GM12801 (cell line): ENCODE data around the gene SF3B5.

Experiments used
- TF ChIP-seq, protein P1 (sequence below): IDR thresholded peaks from one replicate; pipeline ENCODE4 v1.5.1; 2011; ENCODE audit warnings: control low read depth; ENCODE audit not compliant: insufficient read length; ENCODE audit errors: extremely low read depth

SF3B5 gene

DNA sequence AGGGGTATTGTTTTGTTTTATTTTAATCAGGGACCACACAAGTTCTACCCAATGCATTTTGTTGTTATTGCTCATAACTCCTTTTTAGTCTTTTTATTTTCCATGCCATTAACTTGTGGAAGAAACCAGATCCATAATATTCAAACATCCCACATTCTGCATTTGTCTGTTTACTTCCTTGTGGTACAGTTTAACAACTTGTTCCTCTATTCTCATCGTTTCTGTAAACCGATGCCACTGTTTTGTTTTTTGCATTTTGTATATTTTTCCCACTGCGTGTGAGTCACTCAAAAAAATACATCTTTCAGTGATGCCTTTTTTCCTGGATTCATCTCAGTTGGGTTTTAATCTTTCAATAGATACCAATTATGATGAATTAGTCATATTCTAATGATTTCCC is 22.3 kb downstream of the SF3B5 start:
- TF ChIP-seq, protein P1, sequence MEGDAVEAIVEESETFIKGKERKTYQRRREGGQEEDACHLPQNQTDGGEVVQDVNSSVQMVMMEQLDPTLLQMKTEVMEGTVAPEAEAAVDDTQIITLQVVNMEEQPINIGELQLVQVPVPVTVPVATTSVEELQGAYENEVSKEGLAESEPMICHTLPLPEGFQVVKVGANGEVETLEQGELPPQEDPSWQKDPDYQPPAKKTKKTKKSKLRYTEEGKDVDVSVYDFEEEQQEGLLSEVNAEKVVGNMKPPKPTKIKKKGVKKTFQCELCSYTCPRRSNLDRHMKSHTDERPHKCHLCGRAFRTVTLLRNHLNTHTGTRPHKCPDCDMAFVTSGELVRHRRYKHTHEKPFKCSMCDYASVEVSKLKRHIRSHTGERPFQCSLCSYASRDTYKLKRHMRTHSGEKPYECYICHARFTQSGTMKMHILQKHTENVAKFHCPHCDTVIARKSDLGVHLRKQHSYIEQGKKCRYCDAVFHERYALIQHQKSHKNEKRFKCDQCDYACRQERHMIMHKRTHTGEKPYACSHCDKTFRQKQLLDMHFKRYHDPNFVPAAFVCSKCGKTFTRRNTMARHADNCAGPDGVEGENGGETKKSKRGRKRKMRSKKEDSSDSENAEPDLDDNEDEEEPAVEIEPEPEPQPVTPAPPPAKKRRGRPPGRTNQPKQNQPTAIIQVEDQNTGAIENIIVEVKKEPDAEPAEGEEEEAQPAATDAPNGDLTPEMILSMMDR: no peak

DNA sequence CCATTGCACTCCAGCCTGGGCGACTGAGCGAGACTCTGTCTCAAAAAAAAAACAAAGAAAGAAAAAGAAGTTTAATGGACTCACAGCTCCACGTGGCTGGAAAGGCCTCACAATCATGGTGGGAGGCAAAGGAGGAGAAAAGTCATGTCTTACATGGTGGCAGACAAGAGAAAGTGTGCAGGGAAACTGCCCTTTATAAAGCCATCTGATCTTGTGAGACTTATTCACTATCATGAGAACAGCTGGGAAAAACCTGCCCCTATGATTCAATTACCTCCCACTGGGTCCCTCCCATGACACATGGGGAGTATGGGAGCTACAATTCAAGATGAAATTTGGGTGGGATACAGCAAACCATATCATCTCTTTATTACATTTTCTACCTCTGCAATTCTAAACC is 25.9 kb downstream of the SF3B5 start:
- TF ChIP-seq, protein P1: no peak

DNA sequence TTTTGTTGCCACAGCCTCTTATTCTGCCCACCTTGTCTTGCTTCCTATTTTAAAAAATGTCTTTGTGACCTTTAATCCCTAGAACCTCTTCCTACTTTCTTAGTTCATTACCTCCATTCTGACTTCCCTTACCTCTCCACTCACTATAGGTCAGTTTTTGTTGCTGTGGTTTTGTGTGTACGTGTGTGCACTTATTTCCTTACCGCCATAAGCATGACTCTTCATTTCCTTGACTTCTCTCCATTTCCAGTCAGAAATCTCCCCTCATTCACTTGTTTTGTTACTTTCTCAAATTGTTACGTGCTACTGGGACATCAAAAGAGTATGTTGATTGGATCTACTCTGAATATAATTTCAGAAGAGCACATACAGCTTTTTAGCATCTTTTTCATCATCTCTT is 26.6 kb downstream of the SF3B5 start:
- TF ChIP-seq, protein P1: no peak

DNA sequence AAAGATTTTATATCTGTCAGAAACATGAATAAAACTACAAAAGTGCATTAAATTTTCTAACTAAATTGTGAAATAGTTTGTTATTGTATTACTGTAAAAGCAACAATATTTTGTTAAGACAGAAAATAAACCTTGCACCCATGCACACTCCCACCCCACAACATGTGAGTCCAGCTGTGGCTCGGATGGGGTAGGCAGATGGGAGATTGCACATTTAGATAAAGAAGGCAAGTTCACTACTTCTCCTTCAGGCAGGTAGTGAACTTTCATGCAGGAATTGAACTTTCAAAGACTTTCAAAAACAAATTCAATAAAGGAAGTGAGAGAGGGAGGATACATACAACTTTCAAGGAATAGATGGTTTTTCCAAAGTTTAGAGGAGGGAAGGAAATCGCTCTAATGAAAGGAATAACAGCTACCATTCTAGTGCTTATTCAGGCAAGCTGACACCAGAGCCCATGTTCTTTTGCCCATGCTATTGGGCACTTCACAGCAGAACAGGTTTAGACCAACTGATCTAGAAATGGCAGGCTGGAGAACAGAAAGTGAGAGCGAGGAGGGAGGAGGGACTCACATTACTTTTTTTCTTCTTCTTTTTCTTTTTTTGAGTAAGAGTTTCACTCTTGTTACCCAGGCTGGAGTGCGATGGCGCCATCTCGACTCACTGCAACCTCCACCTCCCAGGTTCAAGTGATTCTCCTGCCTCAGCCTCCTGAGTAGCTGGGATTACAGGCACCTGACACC is 28.5 kb downstream of the SF3B5 start:
- TF ChIP-seq, protein P1: no peak

DNA sequence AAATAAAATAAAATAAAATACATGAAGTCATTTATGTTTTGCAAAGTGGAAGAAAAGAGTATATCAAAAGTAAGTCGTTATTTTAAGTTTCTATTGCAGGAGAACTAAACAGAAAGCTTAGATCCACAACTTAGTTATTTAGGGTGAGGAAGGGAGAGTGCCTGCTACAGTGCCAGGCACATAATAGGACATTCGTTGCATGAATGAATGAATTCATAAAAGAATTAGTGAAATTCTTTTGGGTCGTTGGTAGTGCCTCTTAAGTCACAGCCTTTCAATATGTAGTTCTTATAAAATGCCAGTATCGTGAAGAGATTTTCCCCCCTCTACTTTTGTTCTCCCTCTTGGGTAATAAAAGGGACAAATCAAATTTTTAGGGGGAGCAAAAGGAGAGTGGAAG is 29.1 kb downstream of the SF3B5 start:
- TF ChIP-seq, protein P1: no peak

DNA sequence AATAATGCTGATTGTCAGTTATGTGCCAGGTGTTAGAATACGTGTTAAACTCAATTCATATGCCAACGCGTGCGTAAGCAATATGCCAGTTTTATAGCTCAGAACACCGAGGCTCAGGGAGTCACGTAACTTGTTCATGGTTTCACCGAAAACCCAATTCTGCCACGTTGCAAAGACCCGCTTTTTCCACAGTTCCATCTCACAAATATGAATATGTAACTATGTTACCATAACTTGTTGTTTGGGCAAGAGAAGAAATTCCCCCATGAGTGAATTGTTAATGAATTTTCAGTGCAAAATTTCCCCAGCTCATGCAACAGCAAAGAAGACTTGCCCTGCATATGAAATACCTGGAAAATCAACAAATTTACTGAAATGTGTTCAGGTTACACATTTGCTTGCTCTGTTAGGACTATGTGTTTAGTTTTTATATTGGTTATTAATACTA is 30.1 kb downstream of the SF3B5 start:
- TF ChIP-seq, protein P1: no peak

DNA sequence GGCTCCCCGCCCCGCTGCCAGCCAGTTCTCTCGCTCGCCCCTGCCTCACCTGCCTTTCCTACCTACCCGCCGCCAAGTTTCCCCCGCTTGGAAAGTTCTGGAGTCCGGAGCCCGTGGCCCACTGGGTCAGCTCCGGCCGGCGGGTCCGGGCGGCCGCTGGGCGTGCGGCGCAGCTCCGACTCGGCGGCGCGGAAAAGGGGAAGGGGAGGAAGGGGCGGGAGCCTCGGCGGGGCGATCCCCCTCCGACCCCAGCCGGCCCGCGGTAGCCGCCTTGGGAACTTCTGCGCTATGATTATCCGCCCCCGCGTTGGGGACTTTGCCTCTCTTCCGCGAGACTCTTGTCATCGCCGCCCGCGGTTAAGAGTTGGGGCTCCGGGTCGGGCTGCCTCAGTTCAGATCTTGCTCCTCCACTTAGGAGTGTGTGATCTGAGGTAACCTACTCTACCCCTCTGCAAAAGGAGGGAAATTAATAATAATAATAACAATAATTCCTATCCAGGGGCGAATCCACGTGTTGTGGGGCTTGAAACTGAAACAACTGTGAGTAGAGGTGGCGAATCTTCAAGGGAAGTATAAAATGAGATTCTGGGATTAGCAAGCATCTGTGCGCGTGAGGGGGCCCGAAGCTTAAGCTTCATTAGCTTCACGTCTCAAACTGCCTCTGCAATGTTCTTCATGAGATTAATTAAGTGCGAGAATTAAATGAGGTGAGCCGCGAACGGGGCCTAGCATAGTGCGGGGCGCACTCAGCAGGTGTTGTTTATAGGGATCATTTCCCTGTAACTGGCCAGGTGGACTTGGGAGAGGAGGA is 30.8 kb downstream of the SF3B5 start:
- TF ChIP-seq, protein P1: no peak
